IMR-90 (cell line): ENCODE results near the gene TM4SF5.

Experiments used
- CHD1 ChIP-seq: IDR thresholded peaks from 2 replicates; pipeline ENCODE4 v1.6.1; 2012; ENCODE audit warnings: low read depth, low read length, improper control_type of control experiment
- CTCF ChIP-seq: conservative IDR thresholded peaks from 2 replicates; pipeline ENCODE4 v1.5.1; 2012; ENCODE audit warnings: mild to moderate bottlenecking, low read depth, low read length, improper control_type of control experiment
- ELK1 ChIP-seq: fragments of 150-350 bp; IDR thresholded peaks from 2 replicates; pipeline ENCODE4 v1.6.1; 2016; ENCODE audit warnings: low read depth, mild to moderate bottlenecking, low read length, moderate library complexity, borderline replicate concordance
- MAFK ChIP-seq: IDR thresholded peaks from 2 replicates; pipeline ENCODE4 v1.6.1; 2012; ENCODE audit warnings: low read depth, low read length, improper control_type of control experiment
- MAZ ChIP-seq: IDR thresholded peaks from 2 replicates; pipeline ENCODE4 v1.6.1; 2012; ENCODE audit warnings: low read depth, mild to moderate bottlenecking, low read length, improper control_type of control experiment, moderate library complexity, borderline replicate concordance
- NFE2L2 ChIP-seq: fragments of 150-350 bp; IDR thresholded peaks from 2 replicates; pipeline ENCODE4 v1.6.1; 2016; ENCODE audit warnings: low read depth, mild to moderate bottlenecking, low read length
- POLR2A ChIP-seq: IDR thresholded peaks from 2 replicates; pipeline ENCODE4 v1.6.1; 2012; ENCODE audit warnings: mild to moderate bottlenecking, low read depth, low read length
- RAD21 ChIP-seq: IDR thresholded peaks from 2 replicates; pipeline ENCODE4 v1.6.1; 2012; ENCODE audit warnings: low read length, improper control_type of control experiment
- RCOR1 ChIP-seq: IDR thresholded peaks from 2 replicates; pipeline ENCODE4 v1.6.1; 2012; ENCODE audit warnings: mild to moderate bottlenecking, low read length, improper control_type of control experiment; ENCODE audit not compliant: insufficient replicate concordance
- RFX5 ChIP-seq: IDR thresholded peaks from 2 replicates; pipeline ENCODE4 v1.8.0; 2012; ENCODE audit warnings: low read depth, mild to moderate bottlenecking, low read length, moderate library complexity
- SMC3 ChIP-seq: fragments of 150-350 bp; IDR thresholded peaks from 2 replicates; pipeline ENCODE4 v1.6.1; 2016; ENCODE audit warnings: low read depth, mild to moderate bottlenecking, antibody characterized with exemption, low read length, moderate library complexity
- USF2 ChIP-seq: fragments of 150-350 bp; IDR thresholded peaks from 2 replicates; pipeline ENCODE4 v1.6.1; 2017; ENCODE audit warnings: mild to moderate bottlenecking, antibody characterized with exemption, low read length, low read depth

GRCh38 chr17:4742133-4742532 lies 29.6 kb upstream of the TM4SF5 start:
- TF ChIP-seq RFX5 (no peak), CTCF (no peak), RAD21 (no peak), POLR2A (no peak), USF2 (no peak), CHD1 (no peak), MAZ (no peak), SMC3 (no peak), MAFK (no peak), NFE2L2 (no peak), ELK1 (no peak), RCOR1 (no peak)
